ENCODE data around the gene RAPGEF4. TPM values are rescaled to one million over a fixed set of nuclear protein-coding genes. Genes with fewer than 3 reads are reported as not detected.

Gene RAPGEF4
- total RNA-seq, 2 experiments from 2014 or later: 0.85 to 1.3 TPM

GRCh38 chr2:172859581-172860335 lies 124.1 kb downstream of the RAPGEF4 start:
- H3K36me3 Mint-ChIP-seq (ENCODE audit: low read depth): no peaks in the 10 kb centered on the region
- no peaks in the 10 kb centered on the region for H3K9me3 Mint-ChIP-seq
- peaks cover 19% of the 10 kb centered on the region for H3K27me3 Mint-ChIP-seq
- no peak overlapping the region for H3K4me3 Mint-ChIP-seq
- no peaks in the 10 kb centered on the region for H3K4me1 Mint-ChIP-seq (ENCODE audit: low read depth)
- ATAC-seq (no peak), DNase-seq (no peak)
- ChIA-PET POLR2A (no interaction called here), CTCF (interaction anchor here (0.8 to 3.8 kb wide), 4 partner anchors 10 to 72 kb away, joined by 3 to 12 read pairs (median 4); no protein-coding TSS in a partner anchor)
- intact Hi-C loops (cut with micrococcal nuclease): no loop called here
- TF ChIP-seq, protein P1, sequence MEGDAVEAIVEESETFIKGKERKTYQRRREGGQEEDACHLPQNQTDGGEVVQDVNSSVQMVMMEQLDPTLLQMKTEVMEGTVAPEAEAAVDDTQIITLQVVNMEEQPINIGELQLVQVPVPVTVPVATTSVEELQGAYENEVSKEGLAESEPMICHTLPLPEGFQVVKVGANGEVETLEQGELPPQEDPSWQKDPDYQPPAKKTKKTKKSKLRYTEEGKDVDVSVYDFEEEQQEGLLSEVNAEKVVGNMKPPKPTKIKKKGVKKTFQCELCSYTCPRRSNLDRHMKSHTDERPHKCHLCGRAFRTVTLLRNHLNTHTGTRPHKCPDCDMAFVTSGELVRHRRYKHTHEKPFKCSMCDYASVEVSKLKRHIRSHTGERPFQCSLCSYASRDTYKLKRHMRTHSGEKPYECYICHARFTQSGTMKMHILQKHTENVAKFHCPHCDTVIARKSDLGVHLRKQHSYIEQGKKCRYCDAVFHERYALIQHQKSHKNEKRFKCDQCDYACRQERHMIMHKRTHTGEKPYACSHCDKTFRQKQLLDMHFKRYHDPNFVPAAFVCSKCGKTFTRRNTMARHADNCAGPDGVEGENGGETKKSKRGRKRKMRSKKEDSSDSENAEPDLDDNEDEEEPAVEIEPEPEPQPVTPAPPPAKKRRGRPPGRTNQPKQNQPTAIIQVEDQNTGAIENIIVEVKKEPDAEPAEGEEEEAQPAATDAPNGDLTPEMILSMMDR (IDR thresholded peaks at IDR 0.05): no peak
- no peak overlapping the region for H3K27ac Mint-ChIP-seq

- ATAC-seq (no peak), DNase-seq (no peak)
- intact Hi-C loops (cut with micrococcal nuclease): no loop called here
- Mint-ChIP-seq H3K4me3 (no peak overlapping the region), H3K27me3 (peaks cover 21% of the 10 kb centered on the region), H3K36me3 (ENCODE audit: low read depth) (no peaks in the 10 kb centered on the region), H3K9me3 (no peaks in the 10 kb centered on the region), H3K4me1 (ENCODE audit: low read depth) (no peaks in the 10 kb centered on the region), H3K27ac (no peak overlapping the region)
- TF ChIP-seq, protein P1 (IDR thresholded peaks at IDR 0.05): no peak
- CTCF ChIA-PET: interaction anchor here (3.8 kb wide), 1 partner anchor 72 kb away, joined by 12 read pairs; no protein-coding TSS in a partner anchor
- POLR2A ChIA-PET: no interaction called here
These were observed 124.7 kb downstream of the RAPGEF4 start for GRCh38 chr2:172860336-172860707.

DNA sequence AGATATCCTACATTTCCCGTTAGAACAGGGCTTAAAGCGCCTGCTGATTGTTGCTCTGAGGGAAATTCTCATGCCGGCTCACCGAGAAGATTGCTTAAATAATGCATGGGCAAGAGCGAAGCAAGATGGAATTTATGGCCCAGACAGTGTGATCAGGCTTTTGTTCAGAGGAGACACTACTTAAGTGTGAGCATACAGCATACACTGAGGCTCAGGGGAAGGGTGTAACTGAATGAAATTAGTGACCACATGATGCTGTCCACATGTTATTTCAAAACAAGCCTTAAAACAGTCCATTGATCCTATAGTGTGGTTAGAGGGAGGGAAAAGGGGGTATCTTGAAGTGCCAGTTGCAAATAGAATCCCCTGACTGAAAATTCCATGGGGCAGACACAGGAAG lies 125.5 kb downstream of the RAPGEF4 start:
- intact Hi-C loops (cut with micrococcal nuclease): no loop called here
- no peak overlapping the region for H3K27ac Mint-ChIP-seq
- CTCF ChIA-PET: interaction anchor here (3.8 kb wide), 1 partner anchor 71 kb away, joined by 12 read pairs; no protein-coding TSS in a partner anchor

GRCh38 chr2:172861656-172862476 lies 126.2 kb downstream of the RAPGEF4 start:
- intact Hi-C loops (cut with micrococcal nuclease): no loop called here
- POLR2A ChIA-PET: no interaction called here

More for the DNA sequence above, 125.5 kb downstream of the RAPGEF4 start:
- H3K27me3 Mint-ChIP-seq: peaks cover 19% of the 10 kb centered on the region
- H3K36me3 Mint-ChIP-seq (ENCODE audit: low read depth): no peaks in the 10 kb centered on the region
- TF ChIP-seq, protein P1 (IDR thresholded peaks at IDR 0.05): no peak
- ATAC-seq: no peak
- POLR2A ChIA-PET: no interaction called here
- no peaks in the 10 kb centered on the region for H3K4me1 Mint-ChIP-seq (ENCODE audit: low read depth)
- no peaks in the 10 kb centered on the region for H3K9me3 Mint-ChIP-seq
- H3K4me3 Mint-ChIP-seq: no peak overlapping the region
- DNase-seq: no peak

More at GRCh38 chr2:172861656-172862476, 126.2 kb downstream of the RAPGEF4 start:
- H3K36me3 Mint-ChIP-seq (ENCODE audit: low read depth): no peaks in the 10 kb centered on the region
- ATAC-seq: no peak
- CTCF ChIA-PET: interaction anchor here (5.2 kb wide), 1 partner anchor 70 kb away, joined by 50 read pairs; no protein-coding TSS in a partner anchor
- H3K4me1 Mint-ChIP-seq (ENCODE audit: low read depth): no peaks in the 10 kb centered on the region
- DNase-seq: no peak
- H3K27ac Mint-ChIP-seq: no peak overlapping the region
- H3K27me3 Mint-ChIP-seq: peaks cover 18% of the 10 kb centered on the region
- H3K4me3 Mint-ChIP-seq: no peak overlapping the region
- TF ChIP-seq, protein P1 (IDR thresholded peaks at IDR 0.05): no peak
- no peaks in the 10 kb centered on the region for H3K9me3 Mint-ChIP-seq

Data from activated CD8-positive, alpha-beta T cell treated with anti-CD3 and anti-CD28 coated beads for 36 hours (primary cell).